Jurkat, Clone E6-1 (cell line): ENCODE data around the gene PIGX. TPM values are rescaled to one million over a fixed set of nuclear protein-coding genes. Genes with fewer than 3 reads are reported as not detected.

Experiments
- DNase-seq: peaks from one replicate; pipeline ENCODE4 v3.0.0-alpha.2; 2011; ENCODE audit warnings: low read depth, low spot score
- H3K4me3 ChIP-seq: 2 replicates; pipeline ENCODE4 v1.5.1; 2011; ENCODE audit warnings: mild to moderate bottlenecking, low read length, control low read depth, moderate library complexity
- polyA plus RNA-seq: library from polyadenylated mRNA; unstranded; fragments of >200 nt; gene quantifications from one replicate; pipeline ENCODE4 v1.2.1, GENCODE V29; 2012; ENCODE audit warnings: missing spikeins; ENCODE audit not compliant: insufficient read length, insufficient read depth

Gene PIGX
- 49.4 TPM for polyA plus RNA-seq

DNA sequence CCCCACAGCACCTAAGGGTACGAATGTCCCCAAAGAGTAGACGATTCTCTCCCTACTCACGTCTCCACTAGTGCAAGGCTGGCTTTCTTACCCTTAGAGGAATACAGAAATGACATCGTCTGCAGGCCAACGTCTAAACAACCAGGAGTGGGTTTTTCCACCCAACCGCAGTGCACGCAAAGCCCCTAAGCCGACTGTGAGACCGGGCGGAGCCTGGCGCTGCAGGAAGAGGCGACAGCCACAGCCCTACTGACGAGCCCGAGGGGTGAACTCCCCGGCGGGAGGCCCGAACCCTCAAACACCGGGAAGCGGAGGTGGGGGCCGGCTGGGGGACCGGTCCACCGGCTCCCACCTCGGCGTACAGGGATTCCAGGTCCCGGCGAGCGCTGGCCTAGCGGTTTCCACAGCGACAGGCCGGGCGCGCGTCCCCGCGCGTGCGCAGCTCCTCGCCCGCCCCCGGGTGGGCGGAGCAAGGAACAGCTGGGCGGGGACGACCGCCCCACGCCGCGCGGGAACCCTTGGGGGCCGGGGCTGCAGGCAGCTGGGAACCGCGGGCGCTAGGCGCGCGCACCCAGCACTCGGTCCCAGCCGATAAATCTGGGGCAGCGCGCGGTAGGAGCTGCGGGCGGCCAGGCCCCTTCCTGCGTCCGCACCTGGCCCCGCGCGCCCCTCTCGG is at the start of gene PIGX, which contains the start of gene CEP19:
PIGX (plus strand) TSS at position 540 of the 676 bp plus-strand sequence.
CEP19 (minus strand) TSS at position 413 of the 676 bp plus-strand sequence. CDS start 3,593 bp downstream, outside the sequence.
- DNase-seq: peak; percentile 83
- H3K4me3 ChIP-seq: peak within 1 kb of the TSS; percentile 84

- H3K4me3 ChIP-seq: no peak overlapping the region
- DNase-seq: no peak
Observed at GRCh38 chr3:196662711-196663571, 49.2 kb upstream of the PIGX start.

- no peak overlapping the region for H3K4me3 ChIP-seq
- DNase-seq: peak; percentile 65
Observed at GRCh38 chr3:196666001-196666867, 45.9 kb upstream of the PIGX start.

DNA sequence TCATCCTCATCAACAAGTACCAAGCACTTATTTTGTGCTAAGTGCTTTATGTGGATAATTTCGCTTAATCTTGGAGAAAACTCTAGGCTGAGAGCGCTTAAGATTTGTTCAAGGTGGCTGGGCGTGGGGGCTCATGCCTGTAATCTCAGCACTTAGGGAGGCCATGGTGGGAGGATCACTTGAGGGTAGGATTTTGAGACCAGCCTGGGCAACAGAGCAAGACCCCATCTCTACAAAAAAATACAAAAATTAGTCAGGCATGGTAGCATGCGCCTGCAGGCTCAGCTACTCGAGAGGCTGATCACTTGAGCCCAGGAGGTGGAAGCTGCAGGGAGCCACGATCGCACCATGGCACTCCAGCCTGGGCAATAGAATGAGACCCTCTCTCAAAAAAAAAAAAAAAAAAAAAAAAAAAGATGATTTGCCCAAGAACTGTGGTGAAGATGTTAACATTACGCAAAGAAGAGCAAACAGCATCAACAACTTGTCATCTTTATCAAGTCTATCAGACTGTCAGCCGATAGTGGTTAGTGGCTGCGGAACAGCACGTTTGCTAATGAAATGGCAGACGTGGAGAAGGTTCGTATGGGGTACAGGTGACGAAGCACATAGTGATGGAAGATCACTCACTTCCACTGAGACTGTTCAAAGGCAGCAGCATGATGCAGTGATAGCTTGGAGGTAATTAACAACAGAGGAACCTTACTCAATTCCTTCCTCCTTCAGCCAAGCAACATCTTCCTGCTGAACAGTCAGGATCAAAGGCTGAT is 44.9 kb upstream of the PIGX start:
- no peak for DNase-seq
- H3K4me3 ChIP-seq: no peak overlapping the region

GRCh38 chr3:196670339-196670738 is 41.8 kb upstream of the PIGX start:
- DNase-seq: no peak
- H3K4me3 ChIP-seq: no peak overlapping the region

GRCh38 chr3:196673632-196674031 is 38.5 kb upstream of the PIGX start:
- DNase-seq: no peak

DNA sequence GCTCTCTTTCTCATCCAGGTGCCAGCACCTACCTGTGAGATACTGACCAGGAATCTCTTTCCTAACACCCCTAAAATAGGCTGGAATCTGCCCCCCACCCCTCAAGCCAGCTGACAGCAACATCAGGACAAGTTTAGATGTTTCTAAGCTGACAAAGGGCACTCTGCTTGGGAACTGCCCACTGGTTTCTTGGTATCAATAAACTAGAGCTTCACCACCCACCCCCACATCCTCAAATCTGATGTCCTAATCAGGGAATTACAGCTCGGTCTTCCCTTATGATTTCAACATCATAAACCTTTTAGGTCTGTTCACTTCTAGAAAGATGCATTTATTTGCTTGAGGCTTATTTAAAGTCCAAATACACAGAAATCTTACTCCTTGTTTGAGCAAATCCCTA is 34.8 kb upstream of the PIGX start:
- H3K4me3 ChIP-seq: no peak overlapping the region
- DNase-seq: no peak

More at GRCh38 chr3:196673632-196674031, 38.5 kb upstream of the PIGX start:
- H3K4me3 ChIP-seq: no peak overlapping the region

DNA sequence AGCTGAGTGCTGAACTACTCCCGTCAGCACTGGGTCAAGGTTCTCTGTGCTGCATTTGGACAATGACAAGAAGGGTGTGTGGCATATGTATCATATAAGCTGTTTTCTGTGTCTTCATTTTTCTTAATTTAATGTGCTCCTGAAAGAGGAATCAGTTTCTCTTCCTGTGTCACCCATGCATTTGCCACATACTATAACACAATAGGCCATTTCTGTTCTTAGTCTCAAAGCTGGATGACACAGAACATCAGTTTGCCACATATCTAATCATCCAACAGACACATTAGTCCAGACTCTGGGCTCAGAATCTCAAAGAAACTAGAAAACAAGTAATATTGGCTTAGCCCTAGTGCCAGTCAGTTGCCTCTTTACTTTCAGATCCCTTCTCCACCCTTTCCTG is 34.2 kb upstream of the PIGX start:
- H3K4me3 ChIP-seq: no peak overlapping the region
- DNase-seq: no peak

GRCh38 chr3:196684548-196685407 is 27.4 kb upstream of the PIGX start:
- peak overlapping the region; percentile 10 for H3K4me3 ChIP-seq
- peak; percentile 74 for DNase-seq

DNA sequence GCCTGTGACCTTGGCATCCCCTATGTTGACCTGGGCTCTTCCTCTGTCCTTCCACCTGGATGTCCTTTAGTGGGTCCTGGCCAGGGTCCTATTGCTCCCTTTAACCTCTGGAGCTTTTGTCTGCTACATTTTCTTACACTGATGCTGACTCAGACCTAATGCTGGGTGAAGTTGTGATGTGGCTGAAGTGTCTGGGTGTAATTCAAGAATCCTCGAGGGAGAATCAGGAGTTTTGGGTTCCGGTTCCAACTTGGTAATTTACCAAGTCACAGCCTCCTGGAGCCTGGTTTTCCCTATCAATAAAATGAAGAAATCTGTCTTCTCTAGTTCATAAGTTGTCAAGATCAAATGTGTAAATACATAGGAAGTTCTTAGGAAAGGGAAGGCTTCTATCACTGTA is 25.7 kb upstream of the PIGX start:
- H3K4me3 ChIP-seq: no peak overlapping the region
- no peak for DNase-seq

GRCh38 chr3:196688349-196688748 is 23.8 kb upstream of the PIGX start:
- H3K4me3 ChIP-seq: no peak overlapping the region
- no peak for DNase-seq

DNA sequence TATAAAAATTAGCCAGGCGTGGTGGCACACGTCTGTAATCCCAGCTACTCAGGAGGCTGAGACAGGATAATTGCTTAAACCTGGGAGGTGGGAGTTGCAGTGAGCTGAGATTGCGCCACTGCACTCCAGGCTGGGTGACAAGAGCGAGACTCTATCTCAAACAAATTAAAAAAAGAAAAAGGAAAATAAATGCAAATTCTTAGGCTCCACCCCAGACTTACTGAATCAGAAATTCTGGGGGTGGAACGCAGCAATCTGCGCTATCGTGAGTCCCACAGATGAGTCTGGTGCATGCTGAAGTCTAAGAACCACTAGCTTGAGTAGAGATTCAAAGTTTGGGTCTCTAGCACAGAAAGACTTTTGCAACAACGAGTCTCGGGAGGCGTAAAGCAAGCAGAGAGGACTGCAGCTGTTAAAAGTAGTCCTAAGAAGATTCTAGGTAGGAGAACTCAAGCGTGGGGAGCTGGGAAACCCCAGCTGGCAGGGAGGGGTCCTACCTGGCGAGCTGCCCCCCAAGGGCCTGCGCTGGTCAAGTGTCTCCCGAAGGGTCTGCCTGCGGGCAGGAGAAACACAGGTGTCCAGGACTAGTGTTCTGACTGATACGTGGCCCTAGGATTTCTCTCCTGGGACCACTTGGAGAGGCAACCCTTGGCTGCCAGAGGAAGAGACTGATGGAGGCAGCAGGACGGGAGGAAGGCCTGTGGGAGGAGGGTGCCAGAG is 22.1 kb upstream of the PIGX start:
- DNase-seq: no peak
- no peak overlapping the region for H3K4me3 ChIP-seq

GRCh38 chr3:196691386-196691785 is 20.8 kb upstream of the PIGX start:
- no peak overlapping the region for H3K4me3 ChIP-seq
- no peak for DNase-seq

GRCh38 chr3:196694202-196694638 is 18.0 kb upstream of the PIGX start:
- no peak overlapping the region for H3K4me3 ChIP-seq
- peak; percentile 31 for DNase-seq

- DNase-seq: no peak
- H3K4me3 ChIP-seq: no peak overlapping the region
Observed at GRCh38 chr3:196694941-196695848, 17.0 kb upstream of the PIGX start.

DNA sequence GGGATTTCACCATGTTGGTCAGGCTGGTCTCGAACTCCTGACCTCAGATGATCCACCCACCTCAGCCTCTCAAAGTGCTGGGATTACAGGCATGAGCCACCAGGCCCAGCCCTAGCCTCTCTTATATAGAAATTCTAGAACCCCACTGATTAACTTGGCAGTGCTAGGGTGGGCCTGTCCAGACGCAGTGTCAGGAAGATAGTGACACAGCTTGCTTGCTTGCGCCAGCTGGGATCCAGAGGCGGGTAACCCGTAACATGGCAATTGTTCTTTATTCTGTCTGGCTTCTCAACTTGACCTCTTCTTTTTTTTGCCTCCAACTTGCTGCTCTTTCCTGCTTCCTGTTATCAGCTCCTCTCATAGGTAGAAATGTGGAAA is 16.3 kb upstream of the PIGX start:
- DNase-seq: no peak
- H3K4me3 ChIP-seq: no peak overlapping the region
